Measurements from ENCODE around the gene TRAPPC3L. TPM values are rescaled to one million over a fixed set of nuclear protein-coding genes. Genes with fewer than 3 reads are reported as not detected.

TRAPPC3L gene
- total and polyA plus RNA-seq, 2 of the 8 experiments (the other 6 are each of a cell fraction or from before 2014, with no cell fraction given) = not detected

GRCh38 chr6:116450185-116450710, 95.2 kb downstream of the TRAPPC3L start:
- no peak overlapping the region for H4K8ac ChIP-seq (ENCODE audit: extremely low read depth, insufficient read depth, low read length)
- no peaks in the 10 kb centered on the region for H4K20me1 ChIP-seq (replicated peaks in 1 of 2; ENCODE audit: control insufficient read depth in 1 of 2, insufficient read depth in 2 of 2, low read length in 2 of 2)
- no peak overlapping the region for H2AK5ac ChIP-seq (ENCODE audit: low read depth, low read length)
- H3K18ac ChIP-seq (ENCODE audit: extremely low read depth, low read length) = no peak overlapping the region
- H3K9me3 ChIP-seq (ENCODE audit: insufficient read depth in 2 of 2, low read depth in 1 of 2, low read length in 1 of 2) = no peaks in the 10 kb centered on the region
- no peaks in the 10 kb centered on the region for H3K79me2 ChIP-seq (ENCODE audit: control insufficient read depth in 1 of 2, insufficient read depth in 2 of 2, low read length in 2 of 2)
- CTCF ChIA-PET (ENCODE audit: partially characterized antibody) = interaction anchor here (0.6 to 2.5 kb wide), 13 partner anchors 10 to 233 kb away, joined by 3 to 9 read pairs (median 3); no protein-coding TSS in a partner anchor
- no peak overlapping the region for H3K9ac ChIP-seq (replicated peaks in 1 of 4; ENCODE audit: extremely low read depth in 1 of 4, low read depth in 3 of 4, low read length in 3 of 4)
- H4K5ac ChIP-seq (ENCODE audit: insufficient read length, low read depth, low read length) = no peak overlapping the region
- no peaks in the 10 kb centered on the region for H3K79me1 ChIP-seq (ENCODE audit: low read depth, low read length)
- no peak overlapping the region for H3K4me2 ChIP-seq (ENCODE audit: insufficient read depth in 1 of 2, low read depth in 2 of 2, low read length in 2 of 2)
- H3K36me3 ChIP-seq (ENCODE audit: control insufficient read depth in 2 of 4, insufficient read depth in 4 of 4, low read length in 3 of 4) = no peaks in the 10 kb centered on the region
- no peak overlapping the region for H2AFZ ChIP-seq (ENCODE audit: low read length)
- no peak overlapping the region for H3K4me3 ChIP-seq (ENCODE audit: extremely low read depth in 1 of 4, insufficient read depth in 2 of 4, low read depth in 3 of 4, low read length in 4 of 4)
- no peak overlapping the region for H2BK5ac ChIP-seq (ENCODE audit: low read depth, low read length)
- no peak overlapping the region for H3K14ac ChIP-seq (ENCODE audit: insufficient read length)
- no peak overlapping the region for H2BK15ac ChIP-seq (ENCODE audit: low read length)
- H2BK20ac ChIP-seq (ENCODE audit: low read length) = no peak overlapping the region
- no peaks in the 10 kb centered on the region for H3K27me3 ChIP-seq (replicated peaks in 1 of 4; ENCODE audit: control insufficient read depth in 3 of 4, extremely low read depth in 1 of 4, insufficient read depth in 3 of 4, low read length in 3 of 4)
- no peak overlapping the region for H3K56ac ChIP-seq (replicated peaks; ENCODE audit: insufficient read length, low read depth, low read length)
- no peak for FAIRE-seq
- DNase-seq (ENCODE audit: low read depth in 1 of 2, low spot score in 2 of 2) = no peak
- peaks cover 0 to 2% (median 0%) of the 10 kb centered on the region in 4 experiments; a peak in 1 of 7 replicates for H3K4me1 ChIP-seq (replicated peaks in 1 of 4; ENCODE audit: control insufficient read depth in 3 of 4, insufficient read depth in 4 of 4, low read length in 3 of 4)
- H3K23ac ChIP-seq (ENCODE audit: insufficient read length) = no peak overlapping the region
- H3K4ac ChIP-seq (replicated peaks; ENCODE audit: insufficient read length, low read depth, low read length) = no peak overlapping the region
- POLR2A ChIA-PET (ENCODE audit: partially characterized antibody) = no interaction called here
- H3K27ac ChIP-seq (ENCODE audit: low read depth, low read length) = no peak overlapping the region
- no peak overlapping the region for H2BK12ac ChIP-seq (ENCODE audit: low read depth, low read length)
- H3K23me2 ChIP-seq (ENCODE audit: low read depth, low read length) = no peaks in the 10 kb centered on the region; the same call in 1 of the 2 replicates
- no peak for TF ChIP-seq TAF7 (optimal IDR thresholded peaks at IDR 0.05; ENCODE audit: borderline replicate concordance, low read depth, low read length)
- TF ChIP-seq ATF3 (IDR thresholded peaks at IDR 0.05; ENCODE audit: insufficient read depth, low read depth, low read length) = no peak
- TF ChIP-seq RXRA (IDR thresholded peaks at IDR 0.05; ENCODE audit: insufficient read depth, low read depth, low read length) = no peak
- TF ChIP-seq MAX (IDR thresholded peaks at IDR 0.05) = no peak
- TF ChIP-seq CTBP2 (IDR thresholded peaks at IDR 0.05; ENCODE audit: borderline replicate concordance, insufficient read depth, insufficient read length, low read length) = no peak
- H2BK120ac ChIP-seq (replicated peaks; ENCODE audit: low read depth, low read length) = no peak overlapping the region
- WGBS, 2 experiments (ENCODE audit: extremely low coverage in 1 of 2, insufficient coverage in 1 of 2, insufficient read length in 1 of 2, insufficient replicate concordance in 2 of 2, low coverage in 1 of 2, low lambda C conversion rate in 2 of 2, missing lambda C conversion rate in 1 of 2) = 92% methylated on average over 1 of the region's 1 CpG; no CpG with 5 or more reads in 1 of the 2 experiments
- H4K91ac ChIP-seq (replicated peaks; ENCODE audit: insufficient read length, low read length) = no peak overlapping the region

Data from H1 (cell line).